HG03066 (cell line): ENCODE data around the gene SEBOX.

ENCODE experiments used
- ATAC-seq: cut with Tn5 transposase; IDR thresholded peaks from one replicate; pipeline ENCODE4 v1.9.1; 2021; ENCODE audit warnings: low read depth; ENCODE audit not compliant: unreplicated experiment

The SEBOX gene

GRCh38 chr17:28394337-28395116, 29.5 kb upstream of the SEBOX start:
- no peak for ATAC-seq

DNA sequence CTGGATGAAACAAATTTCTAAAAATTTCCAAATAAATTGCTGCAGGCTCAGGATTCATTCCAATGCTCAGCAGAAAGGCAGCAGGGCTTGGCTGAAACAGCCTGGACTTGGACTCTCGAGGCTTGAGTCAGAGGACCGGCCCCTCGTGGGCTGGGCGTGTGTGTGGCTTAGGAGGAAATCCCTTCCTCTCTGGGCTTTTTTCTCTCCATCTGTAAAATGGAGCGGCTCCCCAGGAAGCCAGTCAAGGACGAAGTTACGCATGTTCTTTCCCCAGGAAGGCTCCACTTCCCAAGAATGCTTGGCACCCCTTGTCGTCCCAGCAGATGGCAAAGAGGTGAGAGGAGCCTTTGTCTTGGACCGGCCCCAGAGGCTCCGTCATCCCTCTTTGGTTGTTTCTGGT, 27.5 kb upstream of the SEBOX start:
- ATAC-seq = no peak

- ATAC-seq = no peak
These were observed 26.4 kb upstream of the SEBOX start for GRCh38 chr17:28391401-28391800.

- no peak for ATAC-seq
These were observed 26.0 kb upstream of the SEBOX start for GRCh38 chr17:28390984-28391383.

- no peak for ATAC-seq
These were observed 25.6 kb upstream of the SEBOX start for GRCh38 chr17:28390563-28390962.

GRCh38 chr17:28390141-28390540, 25.1 kb upstream of the SEBOX start:
- no peak for ATAC-seq

- no peak for ATAC-seq
These were observed 23.1 kb upstream of the SEBOX start for GRCh38 chr17:28388106-28388505.

- no peak for ATAC-seq
These were observed 21.4 kb upstream of the SEBOX start for GRCh38 chr17:28386391-28386790.

GRCh38 chr17:28385406-28385805, 20.4 kb upstream of the SEBOX start:
- no peak for ATAC-seq

GRCh38 chr17:28385037-28385400, 20.0 kb upstream of the SEBOX start:
- peak; percentile 16 for ATAC-seq

GRCh38 chr17:28384281-28385036, 19.5 kb upstream of the SEBOX start:
- ATAC-seq = peak; percentile 67

- ATAC-seq = no peak
These were observed 16.3 kb upstream of the SEBOX start for GRCh38 chr17:28381141-28381825.

DNA sequence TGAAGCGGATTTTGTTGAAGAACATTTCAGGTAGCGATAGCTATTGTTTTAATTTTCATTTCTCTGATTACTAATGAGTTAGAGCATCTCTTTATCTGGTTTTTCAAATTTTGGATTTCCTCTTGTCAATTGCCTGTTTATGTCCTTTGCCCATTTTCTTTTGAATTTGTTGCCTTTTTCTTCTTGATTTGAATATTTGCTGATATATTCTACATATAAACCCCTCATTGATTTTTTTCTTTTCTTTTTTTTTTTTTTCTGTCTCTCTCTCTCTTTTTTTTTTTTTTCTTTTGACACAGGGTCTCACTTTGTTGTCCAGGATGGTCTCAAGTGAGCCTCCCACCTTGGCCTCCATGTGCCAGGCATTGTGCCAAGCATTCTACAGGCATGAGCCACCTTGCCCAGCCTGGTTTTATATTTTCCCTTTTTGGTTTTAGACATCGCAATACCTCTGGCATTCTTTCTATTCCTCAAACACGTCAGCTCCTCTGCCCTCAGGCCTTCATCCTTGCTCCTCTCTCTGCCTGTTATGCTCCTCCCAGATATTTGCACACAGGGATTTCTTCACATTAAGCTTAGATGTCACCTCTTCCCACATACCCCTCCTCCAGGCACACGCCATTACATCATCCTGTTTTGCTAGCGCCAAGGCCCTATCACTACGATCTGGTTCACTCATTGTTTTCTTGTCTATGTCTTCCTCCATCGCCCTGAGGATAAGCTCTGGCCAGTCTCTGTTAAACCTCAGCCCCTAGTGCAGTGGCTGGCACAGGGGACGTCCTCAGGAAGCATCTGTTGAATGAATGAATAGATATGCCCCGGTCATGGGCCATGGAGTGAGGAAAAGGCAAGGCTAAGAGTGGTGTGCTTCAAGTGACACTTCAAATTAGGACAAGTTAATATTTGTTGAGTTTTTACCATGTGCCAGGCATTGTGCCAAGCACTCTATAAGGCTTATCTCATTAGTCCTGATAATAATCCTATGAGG, 15.1 kb upstream of the SEBOX start:
- ATAC-seq = no peak

DNA sequence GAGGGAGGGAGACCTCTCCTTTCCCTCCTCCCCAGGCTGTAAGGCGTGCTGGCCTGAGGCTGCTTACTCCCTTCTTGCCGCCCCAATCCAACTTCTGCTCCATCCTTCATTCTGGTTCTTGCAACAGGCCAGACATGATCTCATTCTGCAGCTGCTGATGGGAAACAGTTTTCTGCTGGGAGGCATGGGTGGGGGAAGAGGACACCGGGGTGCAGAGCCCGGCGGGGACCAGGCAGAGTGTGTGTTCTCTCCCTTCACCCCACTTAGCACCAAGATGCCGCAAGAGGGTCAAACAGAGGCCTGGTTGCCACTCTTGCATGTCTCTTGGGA, 7.9 kb upstream of the SEBOX start:
- no peak for ATAC-seq

- ATAC-seq = no peak
These were observed 7.4 kb upstream of the SEBOX start for GRCh38 chr17:28372203-28372944.

DNA sequence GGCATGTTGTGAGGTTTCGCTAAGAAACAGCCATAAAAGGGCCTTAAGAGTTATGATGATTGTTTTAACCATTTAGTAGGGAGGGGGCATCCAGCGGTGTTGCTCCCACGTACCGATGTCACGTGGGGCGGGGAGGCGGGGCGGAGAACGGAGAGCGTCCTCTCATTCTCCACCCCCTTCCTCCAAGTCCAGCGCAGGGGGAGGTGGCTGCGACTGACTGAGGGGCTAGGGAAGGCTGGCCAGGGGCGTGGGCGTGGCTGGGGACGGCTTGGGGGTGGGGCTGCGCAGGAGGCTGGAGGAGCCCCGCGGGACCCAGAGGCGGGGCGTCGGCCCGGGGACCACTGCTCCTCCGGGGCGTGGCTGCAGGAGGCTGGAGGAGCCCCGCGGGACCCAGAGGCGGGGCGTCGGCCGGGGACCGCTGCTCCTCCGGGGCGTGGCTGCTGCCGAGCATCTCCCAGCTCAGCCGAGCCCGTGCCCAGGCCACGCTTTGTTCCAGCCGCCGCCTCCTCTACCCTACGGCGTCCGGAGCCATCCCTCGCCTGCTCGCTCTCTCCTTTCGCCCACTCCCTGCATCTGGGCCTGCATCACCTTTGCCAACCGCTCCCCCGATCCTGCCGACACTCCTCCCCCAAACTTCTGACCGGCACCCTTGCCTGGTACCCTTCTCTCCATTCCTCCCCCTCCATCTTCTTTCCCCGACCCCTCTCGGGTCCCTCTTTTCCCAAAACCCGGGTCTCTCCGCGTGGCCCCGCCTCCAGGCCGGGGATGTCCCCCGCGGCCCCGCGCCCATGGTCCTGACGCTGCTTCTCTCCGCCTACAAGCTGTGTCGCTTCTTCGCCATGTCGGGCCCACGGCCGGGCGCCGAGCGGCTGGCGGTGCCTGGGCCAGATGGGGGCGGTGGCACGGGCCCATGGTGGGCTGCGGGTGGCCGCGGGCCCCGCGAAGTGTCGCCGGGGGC, 6.5 kb upstream of the SEBOX start, which contains the start of gene SARM1:
SARM1 (plus strand) TSS at position 450 of the 958 bp plus-strand sequence; CDS start at position 789, 339 bp downstream.
- peak; percentile 75 for ATAC-seq

- no peak for ATAC-seq
These were observed 5.7 kb upstream of the SEBOX start for GRCh38 chr17:28370744-28371103.

- no peak for ATAC-seq
These were observed 5.2 kb upstream of the SEBOX start, which contains the start of gene VTN for GRCh38 chr17:28370035-28370743. VTN (minus strand) TSS chr17:28370307; CDS start chr17:28370203, 104 bp downstream.
